Measurements from ENCODE around the gene MOK.

Gene MOK

GRCh38 chr14:102238131-102238530 lies 66.8 kb downstream of the MOK start:
- no peak for TF ChIP-seq MYC (IDR thresholded peaks at IDR 0.05; ENCODE audit: low read depth, low read length)
- TF ChIP-seq CTCF (IDR thresholded peaks at IDR 0.05; ENCODE audit: low read depth, low read length) = peak; percentile 3
- DNase-seq (ENCODE audit: low read depth) = peak; percentile 82
- H3K4me3 ChIP-seq (ENCODE audit: low read depth, low read length) = peak overlapping the region; percentile 85

- TF ChIP-seq POLR2A (IDR thresholded peaks at IDR 0.05; ENCODE audit: extremely low read depth, insufficient read length) (no peak), MAX (IDR thresholded peaks at IDR 0.05; ENCODE audit: low read depth, low read length) (no peak), MYC (IDR thresholded peaks at IDR 0.05; ENCODE audit: low read depth, low read length) (no peak), CTCF (IDR thresholded peaks at IDR 0.05; ENCODE audit: low read depth, low read length) (no peak)
- DNase-seq (ENCODE audit: low read depth) = no peak
- H3K4me3 ChIP-seq (ENCODE audit: low read depth, low read length) = peak overlapping the region; percentile 85
Observed at GRCh38 chr14:102236026-102236425, 68.9 kb downstream of the MOK start.

- peak; percentile 69 for TF ChIP-seq MAX (IDR thresholded peaks at IDR 0.05; ENCODE audit: low read depth, low read length)
- peak; percentile 73 for TF ChIP-seq CTCF (IDR thresholded peaks at IDR 0.05; ENCODE audit: low read depth, low read length)
- peak; percentile 81 for TF ChIP-seq MYC (IDR thresholded peaks at IDR 0.05; ENCODE audit: low read depth, low read length)
- no peak for TF ChIP-seq POLR2A (IDR thresholded peaks at IDR 0.05; ENCODE audit: extremely low read depth, insufficient read length)
- H3K4me3 ChIP-seq (ENCODE audit: low read depth, low read length) = peak overlapping the region; percentile 85
- peak; percentile 90 for DNase-seq (ENCODE audit: low read depth)
Observed at GRCh38 chr14:102235275-102235897, 69.6 kb downstream of the MOK start.

GRCh38 chr14:102234331-102235264 lies 70.4 kb downstream of the MOK start:
- peak overlapping the region; percentile 85 for H3K4me3 ChIP-seq (ENCODE audit: low read depth, low read length)
- TF ChIP-seq CTCF (IDR thresholded peaks at IDR 0.05; ENCODE audit: low read depth, low read length) = no peak
- TF ChIP-seq MYC (IDR thresholded peaks at IDR 0.05; ENCODE audit: low read depth, low read length) = no peak
- no peak for TF ChIP-seq POLR2A (IDR thresholded peaks at IDR 0.05; ENCODE audit: extremely low read depth, insufficient read length)
- TF ChIP-seq MAX (IDR thresholded peaks at IDR 0.05; ENCODE audit: low read depth, low read length) = no peak
- peak; percentile 47 for DNase-seq (ENCODE audit: low read depth)

- DNase-seq (ENCODE audit: low read depth) = no peak
- H3K4me3 ChIP-seq (ENCODE audit: low read depth, low read length) = peak overlapping the region; percentile 85
- TF ChIP-seq MAX (IDR thresholded peaks at IDR 0.05; ENCODE audit: low read depth, low read length) (no peak), MYC (IDR thresholded peaks at IDR 0.05; ENCODE audit: low read depth, low read length) (no peak), POLR2A (IDR thresholded peaks at IDR 0.05; ENCODE audit: extremely low read depth, insufficient read length) (no peak), CTCF (IDR thresholded peaks at IDR 0.05; ENCODE audit: low read depth, low read length) (no peak)
Observed at GRCh38 chr14:102233081-102233480, 71.9 kb downstream of the MOK start.

Measured in NB4 (cell line).